NB4 (cell line): ENCODE measurements around the gene OLFM1.

ENCODE experiments used
- DNase-seq: peaks from one replicate; pipeline ENCODE4 v3.0.0; 2010; ENCODE audit warnings: low read depth
- H3K4me3 ChIP-seq: one replicate; pipeline ENCODE4 v1.5.1; 2011; ENCODE audit warnings: mild to moderate bottlenecking, low read depth, low read length, moderate library complexity
- CTCF ChIP-seq: IDR thresholded peaks from one replicate; pipeline ENCODE4 v1.5.1; 2012; ENCODE audit warnings: low read depth, low read length
- MYC ChIP-seq: IDR thresholded peaks from 2 replicates; pipeline ENCODE4 v1.6.1; 2011; ENCODE audit warnings: low read depth, low read length
- POLR2A ChIP-seq: IDR thresholded peaks from 2 replicates; pipeline ENCODE4 v1.6.1; 2011; ENCODE audit warnings: mild to moderate bottlenecking; ENCODE audit not compliant: insufficient read length; ENCODE audit errors: extremely low read depth
- TF ChIP-seq, protein P1 (sequence below): IDR thresholded peaks from 2 replicates; pipeline ENCODE4 v1.6.1; 2011; ENCODE audit warnings: low read depth, low read length

The OLFM1 gene

GRCh38 chr9:135081731-135082130 lies 5.7 kb upstream of the OLFM1 start:
- no peak overlapping the region for H3K4me3 ChIP-seq
- no peak for TF ChIP-seq POLR2A
- TF ChIP-seq MYC = no peak
- TF ChIP-seq CTCF = no peak
- TF ChIP-seq, protein P1, sequence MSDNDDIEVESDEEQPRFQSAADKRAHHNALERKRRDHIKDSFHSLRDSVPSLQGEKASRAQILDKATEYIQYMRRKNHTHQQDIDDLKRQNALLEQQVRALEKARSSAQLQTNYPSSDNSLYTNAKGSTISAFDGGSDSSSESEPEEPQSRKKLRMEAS = no peak
- no peak for DNase-seq

GRCh38 chr9:135082536-135082935 lies 4.9 kb upstream of the OLFM1 start:
- H3K4me3 ChIP-seq = no peak overlapping the region
- DNase-seq = no peak
- no peak for TF ChIP-seq POLR2A
- TF ChIP-seq CTCF = no peak
- TF ChIP-seq MYC = no peak
- TF ChIP-seq, protein P1 = no peak

- no peak for DNase-seq
- TF ChIP-seq CTCF (no peak), POLR2A (no peak), MYC (no peak)
- TF ChIP-seq, protein P1 = no peak
Observed at GRCh38 chr9:135083241-135083810, 4.1 kb upstream of the OLFM1 start.

DNA sequence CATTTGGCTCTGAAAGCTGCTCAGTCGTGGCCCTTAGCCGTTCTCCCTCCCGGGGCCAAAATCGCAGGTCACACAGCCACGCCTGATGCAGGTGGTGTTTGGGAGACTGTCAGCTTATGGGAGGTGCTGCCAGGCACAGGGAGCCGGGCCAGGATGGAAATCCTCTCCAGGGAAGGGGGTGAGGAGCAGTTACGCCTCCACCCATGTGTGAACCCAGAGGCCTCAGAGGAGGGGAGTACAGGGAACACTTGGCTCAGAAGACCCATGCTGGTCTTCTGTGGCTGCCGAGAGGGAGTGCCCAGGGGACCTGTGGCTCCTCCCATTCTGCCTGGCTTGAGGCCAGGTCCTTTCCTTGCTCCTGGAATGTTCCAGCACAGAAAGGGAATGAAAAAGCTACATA lies 3.6 kb upstream of the OLFM1 start:
- no peak overlapping the region for H3K4me3 ChIP-seq
- DNase-seq = no peak
- TF ChIP-seq POLR2A (no peak), CTCF (no peak), MYC (no peak)
- TF ChIP-seq, protein P1 = no peak

More at GRCh38 chr9:135083241-135083810, 4.1 kb upstream of the OLFM1 start:
- H3K4me3 ChIP-seq = no peak overlapping the region

DNA sequence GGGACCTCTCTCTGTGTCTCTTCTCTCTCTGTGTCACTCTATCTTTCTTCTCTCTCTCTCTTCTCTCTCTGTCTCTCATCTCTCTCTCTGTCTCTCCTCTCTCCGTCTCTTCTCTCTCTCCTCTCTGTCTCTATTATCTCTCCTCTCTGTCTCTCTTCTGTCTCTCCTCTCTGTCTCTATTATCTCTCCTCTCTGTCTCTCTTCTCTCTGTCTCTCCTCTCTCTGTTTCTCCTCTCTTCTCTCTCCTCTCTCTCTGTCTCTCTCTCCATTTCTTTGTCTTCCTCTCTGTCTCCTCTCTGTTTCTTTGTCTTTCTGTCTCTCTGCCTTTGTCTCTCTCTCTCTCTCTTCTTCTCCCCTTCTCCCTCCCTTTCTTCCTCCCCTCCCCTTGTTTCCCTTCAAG lies 3.2 kb upstream of the OLFM1 start:
- TF ChIP-seq, protein P1 = no peak
- TF ChIP-seq MYC (no peak), CTCF (no peak), POLR2A (no peak)
- no peak for DNase-seq
- H3K4me3 ChIP-seq = no peak overlapping the region
